HL-60 (cell line): ENCODE data around the gene TRERF1.

ENCODE experiments used
- CTCF ChIP-seq: IDR thresholded peaks from one replicate; pipeline ENCODE4 v1.5.1; 2011; ENCODE audit warnings: low read length, control low read depth, inconsistent platforms; ENCODE audit not compliant: insufficient read depth
- GABPA ChIP-seq: IDR thresholded peaks from 2 replicates; pipeline ENCODE4 v1.6.1; 2012; ENCODE audit warnings: low read depth
- POLR2AphosphoS5 ChIP-seq: IDR thresholded peaks from 2 replicates; pipeline ENCODE4 v1.6.1; 2012; ENCODE audit warnings: low read depth
- SPI1 ChIP-seq: IDR thresholded peaks from 2 replicates; pipeline ENCODE4 v1.6.1; 2012; ENCODE audit warnings: low read depth, mild to moderate bottlenecking, borderline replicate concordance
- TF ChIP-seq, protein P1 (sequence below): IDR thresholded peaks from 2 replicates; pipeline ENCODE4 v1.6.1; 2012; ENCODE audit warnings: low read depth; ENCODE audit not compliant: insufficient replicate concordance

- no peak for TF ChIP-seq POLR2AphosphoS5
- TF ChIP-seq SPI1 = no peak
- no peak for TF ChIP-seq CTCF
- TF ChIP-seq, protein P1, sequence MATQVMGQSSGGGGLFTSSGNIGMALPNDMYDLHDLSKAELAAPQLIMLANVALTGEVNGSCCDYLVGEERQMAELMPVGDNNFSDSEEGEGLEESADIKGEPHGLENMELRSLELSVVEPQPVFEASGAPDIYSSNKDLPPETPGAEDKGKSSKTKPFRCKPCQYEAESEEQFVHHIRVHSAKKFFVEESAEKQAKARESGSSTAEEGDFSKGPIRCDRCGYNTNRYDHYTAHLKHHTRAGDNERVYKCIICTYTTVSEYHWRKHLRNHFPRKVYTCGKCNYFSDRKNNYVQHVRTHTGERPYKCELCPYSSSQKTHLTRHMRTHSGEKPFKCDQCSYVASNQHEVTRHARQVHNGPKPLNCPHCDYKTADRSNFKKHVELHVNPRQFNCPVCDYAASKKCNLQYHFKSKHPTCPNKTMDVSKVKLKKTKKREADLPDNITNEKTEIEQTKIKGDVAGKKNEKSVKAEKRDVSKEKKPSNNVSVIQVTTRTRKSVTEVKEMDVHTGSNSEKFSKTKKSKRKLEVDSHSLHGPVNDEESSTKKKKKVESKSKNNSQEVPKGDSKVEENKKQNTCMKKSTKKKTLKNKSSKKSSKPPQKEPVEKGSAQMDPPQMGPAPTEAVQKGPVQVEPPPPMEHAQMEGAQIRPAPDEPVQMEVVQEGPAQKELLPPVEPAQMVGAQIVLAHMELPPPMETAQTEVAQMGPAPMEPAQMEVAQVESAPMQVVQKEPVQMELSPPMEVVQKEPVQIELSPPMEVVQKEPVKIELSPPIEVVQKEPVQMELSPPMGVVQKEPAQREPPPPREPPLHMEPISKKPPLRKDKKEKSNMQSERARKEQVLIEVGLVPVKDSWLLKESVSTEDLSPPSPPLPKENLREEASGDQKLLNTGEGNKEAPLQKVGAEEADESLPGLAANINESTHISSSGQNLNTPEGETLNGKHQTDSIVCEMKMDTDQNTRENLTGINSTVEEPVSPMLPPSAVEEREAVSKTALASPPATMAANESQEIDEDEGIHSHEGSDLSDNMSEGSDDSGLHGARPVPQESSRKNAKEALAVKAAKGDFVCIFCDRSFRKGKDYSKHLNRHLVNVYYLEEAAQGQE = no peak
- TF ChIP-seq GABPA = no peak
These were observed 32.5 kb upstream of the TRERF1 start for GRCh38 chr6:42484261-42484660.
